Keratinocyte (primary cell): Measurements from ENCODE around the gene IL1RAPL1. TPM values are rescaled to one million over a fixed set of nuclear protein-coding genes. Genes with fewer than 3 reads are reported as not detected.
"Not testable (repeated sequence)": the region's sequence is repeated elsewhere in the genome, so short reads cannot be mapped to it uniquely, and the experiment has no call there.

Source experiments
- DNase-seq: peaks from one replicate; pipeline ENCODE4 v3.0.0-alpha.2; 2011; ENCODE audit warnings: low read depth, missing footprints, low spot score
- FAIRE-seq: peaks from 2 replicates; lab custom pipeline; 2011; peaks lifted over from hg19 to GRCh38; lab: Jason Lieb, UNC
- H2AFZ ChIP-seq: 2 replicates; pipeline ENCODE4 v1.6.0; 2012; ENCODE audit warnings: low read length, control low read depth, inconsistent platforms; ENCODE audit not compliant: control insufficient read depth
- H3K27ac ChIP-seq: 2 replicates; pipeline ENCODE4 v1.5.1; 2011; ENCODE audit warnings: low read length; ENCODE audit not compliant: control insufficient read depth, insufficient read depth
- H3K27me3 ChIP-seq: 3 replicates; pipeline ENCODE4 v1.6.0; 2011; ENCODE audit warnings: low read length; ENCODE audit not compliant: control insufficient read depth, insufficient read depth; ENCODE audit errors: extremely low read depth
- H3K36me3 ChIP-seq, 2 experiments: 2 replicates in 1 of 2; 3 replicates in 1 of 2; pipeline ENCODE4 v1.5.1; 2011; ENCODE audit warnings: low read length in 2 of 2, mild to moderate bottlenecking in 1 of 2; ENCODE audit not compliant: control insufficient read depth in 2 of 2, insufficient read depth in 2 of 2; ENCODE audit errors: extremely low read depth in 1 of 2
- H3K4me1 ChIP-seq: 3 replicates; pipeline ENCODE4 v1.5.1; 2011; ENCODE audit warnings: low read length; ENCODE audit not compliant: control insufficient read depth, insufficient read depth; ENCODE audit errors: extremely low read depth
- H3K4me2 ChIP-seq: 3 replicates; pipeline ENCODE4 v1.6.0; 2011; ENCODE audit warnings: low read depth, low read length; ENCODE audit not compliant: control insufficient read depth, insufficient read depth; ENCODE audit errors: extremely low read depth
- H3K4me3 ChIP-seq, 3 experiments: fragments of 200-600 bp in 1 of 3; sonication (generic) in 1 of 3; 2 replicates in 2 of 3; 3 replicates in 1 of 3; pipeline ENCODE4 v1.5.1; 2011 to 2016; ENCODE audit warnings: low read length in 3 of 3, mild to moderate bottlenecking in 3 of 3, control low read depth in 2 of 3, inconsistent platforms in 1 of 3, low read depth in 1 of 3, mixed read lengths in 1 of 3, mixed run types in 1 of 3, moderate library complexity in 1 of 3; ENCODE audit not compliant: control insufficient read depth in 2 of 3, insufficient read depth in 2 of 3; ENCODE audit errors: extremely low read depth in 1 of 3
- H3K79me2 ChIP-seq: 2 replicates; pipeline ENCODE4 v1.6.0; 2012; ENCODE audit warnings: low read length; ENCODE audit not compliant: control insufficient read depth, insufficient read depth
- H3K9ac ChIP-seq: 3 replicates; pipeline ENCODE4 v1.6.0; 2011; ENCODE audit warnings: low read length; ENCODE audit not compliant: control insufficient read depth, insufficient read depth; ENCODE audit errors: extremely low read depth
- H3K9me1 ChIP-seq: 3 replicates; pipeline ENCODE4 v1.6.0; 2011; ENCODE audit warnings: low read length; ENCODE audit not compliant: control insufficient read depth, insufficient read depth; ENCODE audit errors: extremely low read depth
- H3K9me3 ChIP-seq: 2 replicates; pipeline ENCODE4 v1.5.1; 2012; ENCODE audit warnings: low read depth, low read length; ENCODE audit not compliant: control insufficient read depth
- H4K20me1 ChIP-seq: 3 replicates; pipeline ENCODE4 v1.6.0; 2011; ENCODE audit warnings: low read length; ENCODE audit not compliant: control insufficient read depth, insufficient read depth; ENCODE audit errors: extremely low read depth
- EZH2 ChIP-seq: IDR thresholded peaks from one replicate; pipeline ENCODE4 v1.6.1; 2012; ENCODE audit warnings: inconsistent platforms, mild to moderate bottlenecking, low read length, moderate library complexity
- dilution Hi-C: fragments of 300-500 bp; cut with MboI; formaldehyde crosslinking; loops from one replicate; pipeline ENCODE4 v1.7.0; 2020; ENCODE audit warnings: low sequenced_read_pairs; ENCODE audit not compliant: extremely low pct_ligation_motif_present
- polyA plus RNA-seq, 5 experiments: library from polyadenylated mRNA; depleted of rRNA in 3 of 5; stranded (reverse) in 3 of 5; stranded (forward) in 1 of 5; unstranded in 1 of 5; fragments of >200 nt; gene quantifications; 1 replicate in 1 of 5; 2 replicates in 3 of 5; 3 replicates in 1 of 5; pipeline versions ENCODE4 v1.2.1 to v1.2.3, GENCODE V29; 2011 to 2012; ENCODE audit warnings: missing spikeins in 2 of 5, low read depth in 1 of 5, low replicate concordance in 1 of 5

The IL1RAPL1 gene
- polyA plus RNA-seq, 1 donor (not counting 4 experiments of a cell fraction or from before 2014, with no cell fraction given) = 2.8 TPM

DNA sequence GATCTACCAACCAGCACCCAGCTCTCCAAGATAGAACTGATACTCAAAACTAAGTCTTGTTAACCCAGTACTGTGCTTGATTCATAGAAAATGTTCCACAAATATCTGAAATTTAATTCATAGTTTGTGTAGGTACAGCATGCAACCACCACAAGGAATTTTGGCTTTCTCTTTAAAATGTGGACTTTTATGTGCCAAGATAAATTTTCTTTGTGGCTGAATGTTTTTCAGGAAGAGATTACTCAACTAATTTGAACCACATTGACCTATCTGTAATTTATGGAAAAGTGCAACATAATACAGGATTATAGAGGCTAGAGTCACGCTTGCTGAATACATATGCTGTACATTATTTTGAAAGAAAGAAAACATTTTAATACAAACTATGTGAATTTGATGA, 730.8 kb downstream of the IL1RAPL1 start:
- no peak overlapping the region for H3K9ac ChIP-seq
- no peaks in the 10 kb centered on the region for H3K4me1 ChIP-seq
- H3K79me2 ChIP-seq = no peaks in the 10 kb centered on the region
- dilution Hi-C loops = no loop called here
- H3K27me3 ChIP-seq = no peaks in the 10 kb centered on the region
- no peaks in the 10 kb centered on the region for H4K20me1 ChIP-seq
- H3K9me3 ChIP-seq = no peaks in the 10 kb centered on the region
- H3K36me3 ChIP-seq = no peaks in the 10 kb centered on the region
- no peaks in the 10 kb centered on the region for H3K9me1 ChIP-seq
- no peak overlapping the region for H3K27ac ChIP-seq
- no peak overlapping the region for H3K4me2 ChIP-seq
- FAIRE-seq (no peak), DNase-seq (no peak)
- no peak for TF ChIP-seq EZH2
- no peak overlapping the region for H2AFZ ChIP-seq
- no peak overlapping the region for H3K4me3 ChIP-seq

GRCh38 chrX:29332429-29332828, 745.2 kb downstream of the IL1RAPL1 start:
- dilution Hi-C loops = not testable (repeated sequence)

DNA sequence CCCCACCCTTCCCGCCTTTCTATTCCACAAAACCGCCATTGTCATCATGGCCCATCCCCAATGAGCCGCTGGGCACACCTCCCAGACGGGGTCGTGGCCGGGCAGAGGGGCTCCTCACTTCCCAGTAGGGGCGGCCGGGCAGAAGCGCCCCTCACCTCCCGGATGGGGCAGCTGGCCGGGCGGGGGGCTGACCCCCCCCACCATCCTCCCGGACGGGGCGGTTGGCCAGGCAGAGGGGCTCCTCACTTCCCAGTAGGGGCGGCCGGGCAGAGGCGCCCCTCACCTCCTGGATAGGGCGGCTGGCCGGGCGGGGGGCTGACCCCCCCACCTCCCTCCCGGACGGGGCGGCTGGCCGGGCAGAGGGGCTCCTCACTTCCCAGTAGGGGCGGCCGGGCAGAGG, 745.8 kb downstream of the IL1RAPL1 start:
- H3K27ac ChIP-seq, DNase-seq, H3K9me3 ChIP-seq, H3K9ac ChIP-seq, H3K4me3 ChIP-seq, H3K9me1 ChIP-seq, H3K36me3 ChIP-seq, dilution Hi-C loops, H3K27me3 ChIP-seq, H2AFZ ChIP-seq, H3K4me1 ChIP-seq, H4K20me1 ChIP-seq, H3K79me2 ChIP-seq, FAIRE-seq, H3K4me2 ChIP-seq: not testable (repeated sequence)

More at GRCh38 chrX:29332429-29332828, 745.2 kb downstream of the IL1RAPL1 start:
- H2AFZ ChIP-seq, DNase-seq, H3K9ac ChIP-seq, H3K27ac ChIP-seq, H3K4me3 ChIP-seq, H3K9me3 ChIP-seq, FAIRE-seq, H4K20me1 ChIP-seq, H3K36me3 ChIP-seq, H3K4me2 ChIP-seq, H3K9me1 ChIP-seq, H3K79me2 ChIP-seq, H3K4me1 ChIP-seq, H3K27me3 ChIP-seq: not testable (repeated sequence)
